Loucy (cell line): Measurements from ENCODE around the gene CDKL1.
A peak's percentile ranks its signal among the peaks of the same experiment; 100 is the strongest.

Experiments
- EZH2phosphoT487 ChIP-seq: fragments of 200-600 bp; IDR thresholded peaks from 2 replicates; pipeline ENCODE4 v1.6.1; 2018; ENCODE audit warnings: antibody characterized with exemption, mild to moderate bottlenecking, moderate library complexity, borderline replicate concordance
- TF ChIP-seq, protein P1 (sequence below): fragments of 200-600 bp; sonication (generic); conservative IDR thresholded peaks from 2 replicates; pipeline ENCODE4 v1.5.1; 2014; ENCODE audit warnings: mild to moderate bottlenecking, antibody characterized with exemption, low read length

DNA sequence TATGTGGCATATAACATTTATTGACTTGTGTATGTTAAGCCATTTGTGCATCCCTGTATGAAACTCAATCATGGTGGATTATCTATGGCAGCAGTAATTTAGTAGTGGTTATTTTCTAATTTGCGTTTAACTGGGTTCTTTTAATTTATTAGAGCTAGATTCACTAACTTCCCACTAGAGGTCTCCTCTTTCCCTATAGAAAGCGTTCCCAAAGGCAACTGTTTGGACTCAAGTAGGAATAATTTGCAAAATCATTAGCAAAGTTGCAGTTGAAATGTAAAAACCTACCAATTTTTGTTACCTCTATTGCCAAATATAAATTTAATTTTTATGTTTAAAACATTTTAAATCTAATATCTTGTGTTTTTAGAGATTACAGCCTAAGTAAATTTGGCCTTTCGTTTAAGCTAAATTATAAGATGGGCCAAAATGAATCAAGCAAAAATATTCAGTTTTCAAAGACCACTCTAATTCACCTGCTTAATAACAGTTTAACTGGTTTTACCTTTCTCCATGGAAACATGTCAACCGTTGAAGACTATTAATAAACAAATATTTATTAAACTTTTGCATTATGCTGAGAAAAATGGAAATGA lies 78.6 kb downstream of the CDKL1 start:
- TF ChIP-seq, protein P1, sequence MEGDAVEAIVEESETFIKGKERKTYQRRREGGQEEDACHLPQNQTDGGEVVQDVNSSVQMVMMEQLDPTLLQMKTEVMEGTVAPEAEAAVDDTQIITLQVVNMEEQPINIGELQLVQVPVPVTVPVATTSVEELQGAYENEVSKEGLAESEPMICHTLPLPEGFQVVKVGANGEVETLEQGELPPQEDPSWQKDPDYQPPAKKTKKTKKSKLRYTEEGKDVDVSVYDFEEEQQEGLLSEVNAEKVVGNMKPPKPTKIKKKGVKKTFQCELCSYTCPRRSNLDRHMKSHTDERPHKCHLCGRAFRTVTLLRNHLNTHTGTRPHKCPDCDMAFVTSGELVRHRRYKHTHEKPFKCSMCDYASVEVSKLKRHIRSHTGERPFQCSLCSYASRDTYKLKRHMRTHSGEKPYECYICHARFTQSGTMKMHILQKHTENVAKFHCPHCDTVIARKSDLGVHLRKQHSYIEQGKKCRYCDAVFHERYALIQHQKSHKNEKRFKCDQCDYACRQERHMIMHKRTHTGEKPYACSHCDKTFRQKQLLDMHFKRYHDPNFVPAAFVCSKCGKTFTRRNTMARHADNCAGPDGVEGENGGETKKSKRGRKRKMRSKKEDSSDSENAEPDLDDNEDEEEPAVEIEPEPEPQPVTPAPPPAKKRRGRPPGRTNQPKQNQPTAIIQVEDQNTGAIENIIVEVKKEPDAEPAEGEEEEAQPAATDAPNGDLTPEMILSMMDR: peak; percentile 73
- no peak for TF ChIP-seq EZH2phosphoT487
